Measurements from ENCODE around the gene MYT1.

DNA sequence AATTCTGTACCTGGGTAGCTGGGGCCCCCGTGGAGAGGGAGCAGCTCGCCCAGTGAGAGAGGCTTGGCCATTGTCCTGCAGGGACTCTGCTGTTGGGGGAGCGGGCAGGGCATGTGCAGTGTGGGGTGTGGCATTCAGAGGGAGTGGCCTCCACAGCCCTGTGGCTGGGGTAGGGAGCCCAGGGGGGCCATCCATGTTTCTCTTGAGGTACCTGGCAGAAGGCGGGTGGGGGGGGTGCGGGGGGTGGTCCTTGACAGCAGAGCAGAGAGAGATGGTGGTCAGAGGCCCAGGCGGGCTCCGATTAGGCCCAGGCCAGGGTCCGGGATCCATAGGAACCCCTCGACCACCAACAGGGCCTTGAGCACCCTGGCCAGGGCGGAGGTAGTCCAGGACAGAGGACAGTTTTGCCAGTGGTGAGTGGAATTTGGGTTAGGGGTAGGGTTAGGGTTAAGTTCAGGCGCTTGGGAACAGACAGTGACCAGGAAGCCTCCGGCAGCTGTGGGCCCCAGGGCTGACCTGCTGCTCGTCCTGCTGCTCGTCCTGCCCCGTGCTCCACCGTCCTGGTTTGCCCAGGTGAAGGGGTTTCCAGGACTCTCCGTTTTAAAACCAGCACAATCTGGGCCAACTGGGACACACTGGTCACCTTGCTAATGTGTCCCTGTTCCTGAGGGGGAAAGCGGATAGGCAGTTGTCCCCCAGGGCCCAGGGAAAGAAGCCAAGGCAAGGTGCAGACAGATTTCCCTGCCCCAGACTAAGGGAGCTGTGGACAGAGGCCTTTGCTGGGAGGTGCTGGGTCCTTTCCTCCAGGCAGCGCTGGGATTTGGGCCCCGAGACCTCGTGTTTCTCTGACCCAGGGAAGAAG lies 24.8 kb upstream of the MYT1 start:
- TF ChIP-seq, protein P1, sequence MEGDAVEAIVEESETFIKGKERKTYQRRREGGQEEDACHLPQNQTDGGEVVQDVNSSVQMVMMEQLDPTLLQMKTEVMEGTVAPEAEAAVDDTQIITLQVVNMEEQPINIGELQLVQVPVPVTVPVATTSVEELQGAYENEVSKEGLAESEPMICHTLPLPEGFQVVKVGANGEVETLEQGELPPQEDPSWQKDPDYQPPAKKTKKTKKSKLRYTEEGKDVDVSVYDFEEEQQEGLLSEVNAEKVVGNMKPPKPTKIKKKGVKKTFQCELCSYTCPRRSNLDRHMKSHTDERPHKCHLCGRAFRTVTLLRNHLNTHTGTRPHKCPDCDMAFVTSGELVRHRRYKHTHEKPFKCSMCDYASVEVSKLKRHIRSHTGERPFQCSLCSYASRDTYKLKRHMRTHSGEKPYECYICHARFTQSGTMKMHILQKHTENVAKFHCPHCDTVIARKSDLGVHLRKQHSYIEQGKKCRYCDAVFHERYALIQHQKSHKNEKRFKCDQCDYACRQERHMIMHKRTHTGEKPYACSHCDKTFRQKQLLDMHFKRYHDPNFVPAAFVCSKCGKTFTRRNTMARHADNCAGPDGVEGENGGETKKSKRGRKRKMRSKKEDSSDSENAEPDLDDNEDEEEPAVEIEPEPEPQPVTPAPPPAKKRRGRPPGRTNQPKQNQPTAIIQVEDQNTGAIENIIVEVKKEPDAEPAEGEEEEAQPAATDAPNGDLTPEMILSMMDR (IDR thresholded peaks at IDR 0.05), result no peak
- no peak for TF ChIP-seq EZH2 (IDR thresholded peaks at IDR 0.05)

Measured in neural progenitor cell (in vitro differentiated cells).